HG03103 (cell line): Measurements from ENCODE around the gene GIGYF1.
"Not testable (repeated sequence)": the region's sequence is repeated elsewhere in the genome, so short reads cannot be mapped to it uniquely, and the experiment has no call there.

ENCODE experiments used
- ATAC-seq: cut with Tn5 transposase; IDR thresholded peaks from one replicate; pipeline ENCODE4 v1.9.1; 2021; ENCODE audit warnings: low read depth; ENCODE audit not compliant: unreplicated experiment

GIGYF1 gene, protein sequence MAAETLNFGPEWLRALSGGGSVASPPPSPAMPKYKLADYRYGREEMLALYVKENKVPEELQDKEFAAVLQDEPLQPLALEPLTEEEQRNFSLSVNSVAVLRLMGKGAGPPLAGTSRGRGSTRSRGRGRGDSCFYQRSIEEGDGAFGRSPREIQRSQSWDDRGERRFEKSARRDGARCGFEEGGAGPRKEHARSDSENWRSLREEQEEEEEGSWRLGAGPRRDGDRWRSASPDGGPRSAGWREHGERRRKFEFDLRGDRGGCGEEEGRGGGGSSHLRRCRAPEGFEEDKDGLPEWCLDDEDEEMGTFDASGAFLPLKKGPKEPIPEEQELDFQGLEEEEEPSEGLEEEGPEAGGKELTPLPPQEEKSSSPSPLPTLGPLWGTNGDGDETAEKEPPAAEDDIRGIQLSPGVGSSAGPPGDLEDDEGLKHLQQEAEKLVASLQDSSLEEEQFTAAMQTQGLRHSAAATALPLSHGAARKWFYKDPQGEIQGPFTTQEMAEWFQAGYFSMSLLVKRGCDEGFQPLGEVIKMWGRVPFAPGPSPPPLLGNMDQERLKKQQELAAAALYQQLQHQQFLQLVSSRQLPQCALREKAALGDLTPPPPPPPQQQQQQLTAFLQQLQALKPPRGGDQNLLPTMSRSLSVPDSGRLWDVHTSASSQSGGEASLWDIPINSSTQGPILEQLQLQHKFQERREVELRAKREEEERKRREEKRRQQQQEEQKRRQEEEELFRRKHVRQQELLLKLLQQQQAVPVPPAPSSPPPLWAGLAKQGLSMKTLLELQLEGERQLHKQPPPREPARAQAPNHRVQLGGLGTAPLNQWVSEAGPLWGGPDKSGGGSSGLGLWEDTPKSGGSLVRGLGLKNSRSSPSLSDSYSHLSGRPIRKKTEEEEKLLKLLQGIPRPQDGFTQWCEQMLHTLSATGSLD (N-terminal part only)

DNA sequence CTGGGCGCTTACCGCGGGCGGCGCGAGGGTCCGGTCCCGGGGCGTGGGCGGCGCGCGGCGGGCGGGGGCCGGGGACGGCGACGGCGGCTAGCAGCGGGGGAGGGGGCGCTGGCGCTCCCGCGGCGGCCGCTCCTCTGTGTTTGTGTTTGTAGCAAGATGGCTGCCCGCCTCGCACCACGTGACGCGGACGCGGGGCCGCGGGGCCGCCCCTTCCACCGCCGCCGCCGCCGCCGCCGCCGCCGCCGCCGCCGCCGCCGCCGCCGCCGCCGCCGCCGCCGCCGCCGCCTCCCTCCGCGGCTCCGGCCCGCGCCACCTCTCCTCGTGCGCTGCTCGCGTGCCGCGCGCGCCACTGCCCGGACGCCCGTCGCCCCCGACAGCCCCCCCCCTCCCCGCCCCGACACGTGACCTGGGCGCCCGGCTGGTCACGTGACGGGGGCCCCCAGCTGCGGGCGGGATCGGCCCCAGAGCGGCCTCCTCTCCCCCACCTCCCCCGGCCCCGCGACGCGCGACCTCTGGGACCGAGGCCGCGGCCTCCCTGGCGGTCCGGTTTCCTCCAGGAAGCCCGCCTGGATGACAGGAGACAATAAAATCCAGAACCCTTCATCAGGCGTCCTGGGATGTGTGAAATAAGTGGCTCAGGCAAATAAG, at the start of gene GIGYF1:
TSS of gene GIGYF1 (minus strand) at position 153 of the 648 bp plus-strand sequence. CDS start 6,012 bp downstream, outside the sequence.
- no peak for ATAC-seq

DNA sequence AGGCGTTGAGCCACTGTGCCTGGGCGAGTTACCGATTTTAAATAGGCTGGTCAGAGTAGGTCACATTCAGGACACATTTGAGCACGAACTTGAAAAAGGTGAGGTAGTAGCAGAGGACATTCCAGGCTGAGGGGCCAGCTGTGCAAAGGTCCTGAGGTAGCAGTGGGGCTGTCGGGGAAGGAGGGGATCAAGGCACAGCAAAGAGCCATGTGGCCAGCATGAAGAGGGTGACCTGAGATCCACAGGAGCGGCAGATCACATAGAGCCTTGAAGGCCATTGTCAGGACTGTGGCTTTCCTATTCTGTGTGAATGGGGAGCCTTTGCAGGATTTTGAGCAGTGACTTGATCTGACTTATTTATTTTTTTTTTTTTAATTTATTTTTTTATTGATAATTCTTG, 45.9 kb upstream of the GIGYF1 start:
- ATAC-seq, result no peak

DNA sequence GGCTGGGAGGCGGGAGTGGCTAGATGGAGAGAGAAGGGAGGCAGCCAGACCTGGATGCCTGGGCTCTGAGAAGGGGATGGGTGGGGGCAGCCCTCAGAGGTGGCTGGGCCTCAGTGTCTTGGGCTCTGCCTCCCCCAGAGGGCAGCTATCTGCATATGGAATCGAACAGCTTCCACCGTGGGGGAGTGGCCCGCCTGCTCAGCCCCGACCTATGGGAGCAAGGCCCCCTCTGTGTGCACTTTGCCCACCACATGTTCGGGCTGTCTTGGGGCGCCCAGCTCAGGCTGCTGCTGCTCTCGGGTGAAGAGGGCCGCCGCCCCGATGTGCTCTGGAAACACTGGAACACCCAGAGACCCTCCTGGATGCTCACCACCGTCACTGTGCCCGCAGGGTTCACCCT, 42.6 kb upstream of the GIGYF1 start:
- no peak for ATAC-seq

DNA sequence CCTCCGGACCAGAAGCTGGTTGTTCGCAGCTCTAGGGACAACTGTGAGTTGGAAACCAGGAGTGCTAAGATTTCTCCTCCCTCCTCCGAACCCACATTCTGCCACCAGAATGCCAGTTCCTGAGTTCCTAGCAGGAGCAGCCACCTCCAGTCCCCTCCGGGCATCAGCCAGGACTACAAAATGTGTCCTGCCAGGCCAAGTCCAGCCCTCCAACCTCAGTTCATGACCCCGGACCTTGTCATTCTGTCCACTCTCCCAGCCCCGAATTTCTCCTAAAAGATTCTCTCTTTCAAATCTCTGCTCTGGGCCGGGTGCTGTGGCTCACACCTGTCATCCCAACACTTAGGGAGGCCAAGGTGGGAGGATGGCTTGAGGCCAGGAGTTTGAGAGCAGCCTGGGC, 41.7 kb upstream of the GIGYF1 start:
- no peak for ATAC-seq

DNA sequence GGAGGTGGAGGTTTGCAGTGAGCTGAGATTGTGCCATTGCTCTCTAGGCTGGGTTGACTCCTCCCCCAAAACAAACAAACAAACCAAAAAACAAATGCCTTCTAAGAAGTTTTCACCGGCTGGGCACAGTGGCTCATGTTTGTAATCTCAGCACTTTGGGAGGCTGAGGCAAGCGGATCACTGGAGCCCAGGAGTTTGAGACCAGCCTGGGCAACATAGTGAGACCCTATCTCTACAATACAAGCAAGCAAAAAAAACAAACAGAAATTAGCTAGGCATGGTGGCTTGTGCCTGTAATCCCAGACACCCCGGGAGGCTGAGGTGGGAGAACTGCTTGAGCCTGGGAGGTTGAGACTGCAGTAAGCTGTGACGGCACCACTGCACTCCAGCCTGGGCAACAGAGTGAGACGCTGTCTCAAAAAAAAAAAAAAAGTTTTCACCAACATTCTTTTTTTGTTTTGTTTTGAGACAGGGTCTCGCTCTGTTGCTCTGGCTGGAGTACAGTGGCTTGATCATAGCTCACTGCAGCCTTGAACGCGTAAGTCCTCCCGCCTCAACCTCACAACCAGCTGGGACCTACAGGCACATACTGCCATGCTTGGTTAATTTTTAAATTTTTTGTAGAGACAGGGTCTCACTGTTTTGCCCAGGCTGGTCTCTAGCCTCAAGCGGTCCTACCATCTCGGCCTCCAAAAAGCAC, 38.0 kb upstream of the GIGYF1 start:
- no peak for ATAC-seq

DNA sequence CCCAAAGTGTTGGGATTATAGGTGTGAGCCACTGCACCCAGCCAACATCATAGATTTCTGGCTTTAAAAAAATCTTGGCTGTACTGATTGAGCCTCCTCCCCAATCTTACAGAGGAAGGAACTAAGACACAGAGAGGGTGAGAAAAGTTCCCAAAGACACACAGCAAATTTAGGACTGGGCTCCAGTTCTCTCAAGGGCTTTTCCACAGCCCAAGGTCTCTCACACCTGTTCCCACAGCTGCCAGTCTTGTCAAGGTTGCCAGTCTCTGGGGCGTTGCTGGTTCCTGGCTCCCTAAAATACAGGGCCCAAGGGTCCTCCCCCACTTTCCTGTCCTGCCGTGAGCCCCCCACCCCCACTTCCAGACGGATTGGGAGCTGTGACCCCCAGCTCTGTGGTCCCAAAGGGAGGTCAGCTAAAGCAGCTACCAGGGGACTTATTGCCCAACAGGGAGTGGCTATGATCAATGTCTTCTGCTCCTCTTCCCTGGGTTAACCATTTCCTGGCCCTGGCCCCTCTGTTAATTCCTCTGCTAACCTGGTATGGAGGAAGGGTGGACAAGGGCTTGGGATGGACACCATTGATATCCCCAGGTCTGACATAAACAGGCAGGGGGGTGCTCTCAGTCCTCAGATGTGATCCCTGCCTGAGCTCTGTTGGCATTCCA, 36.2 kb upstream of the GIGYF1 start:
- no peak for ATAC-seq

DNA sequence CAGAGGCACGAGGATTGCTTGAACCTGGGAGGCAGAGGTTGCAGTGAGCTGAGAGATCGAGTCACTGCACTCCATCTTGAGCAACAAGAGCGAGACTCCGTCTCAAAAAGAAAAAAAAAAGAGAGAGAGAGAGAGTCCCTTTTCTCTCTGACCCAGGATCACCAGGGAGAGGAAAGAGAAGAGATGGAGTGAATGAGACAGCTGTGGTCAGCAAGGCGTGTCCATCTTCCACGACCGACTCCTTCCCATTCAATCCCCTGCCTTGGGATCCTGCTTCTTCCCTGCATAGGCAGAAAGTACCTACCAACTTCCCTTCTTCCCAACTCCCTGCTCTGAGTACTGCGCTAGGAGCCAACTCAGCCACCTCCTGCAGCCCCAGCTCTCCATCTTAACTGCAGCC, 34.1 kb upstream of the GIGYF1 start:
- ATAC-seq, result no peak

DNA sequence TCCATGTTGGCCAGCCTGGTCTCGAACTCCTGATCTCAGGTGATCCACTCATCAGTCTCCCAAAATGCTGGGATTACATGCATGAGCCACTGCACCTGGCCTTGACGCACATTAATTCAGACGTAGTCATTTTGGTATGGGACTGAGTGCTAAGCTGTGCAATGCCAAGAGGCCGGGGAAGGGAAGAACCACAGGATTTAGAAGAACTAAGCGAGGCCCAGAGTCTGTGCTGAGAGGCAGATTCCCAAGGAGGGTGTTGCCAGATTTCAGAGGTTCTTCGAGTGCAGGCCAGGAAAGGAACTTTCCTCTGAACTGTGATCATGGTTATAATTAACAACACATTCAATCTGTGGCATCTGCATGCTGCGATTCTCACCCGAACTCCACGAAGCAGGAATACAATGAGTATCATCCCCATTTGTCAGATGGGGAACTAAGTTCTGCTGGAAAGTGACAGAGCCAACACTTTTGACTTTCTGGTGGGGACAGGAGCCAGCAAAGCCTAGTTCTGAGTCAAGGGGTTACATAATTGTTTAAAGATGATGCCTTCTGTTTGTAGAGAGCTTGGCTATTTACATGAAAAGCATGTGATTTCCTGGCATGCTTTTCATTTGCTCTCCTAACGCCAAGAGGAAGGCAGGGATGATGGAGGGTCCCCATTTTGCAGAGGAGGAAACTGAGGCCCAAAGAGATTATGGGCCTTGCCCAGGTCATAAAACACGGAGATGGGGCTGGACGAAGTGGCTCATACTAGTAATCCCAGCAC, 33.1 kb upstream of the GIGYF1 start:
- no peak for ATAC-seq

DNA sequence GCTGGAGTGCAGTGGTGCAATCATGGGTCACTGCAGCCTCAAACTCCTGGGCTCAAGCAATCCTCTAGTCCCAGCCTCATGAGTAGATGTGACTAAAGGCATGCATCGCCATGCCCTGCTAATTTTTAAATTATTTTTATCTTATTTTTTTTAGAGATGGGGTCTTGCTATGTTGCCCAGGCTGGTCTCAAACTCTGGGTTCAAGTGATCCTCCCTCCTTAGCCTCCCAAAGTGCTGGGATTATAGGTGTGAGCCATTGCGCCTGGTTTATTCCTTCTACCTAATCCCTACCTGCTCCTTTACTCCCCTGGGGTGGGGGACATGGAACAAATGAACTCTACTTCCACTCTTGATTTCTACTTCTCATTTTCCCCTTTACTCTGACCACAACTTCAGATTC, 30.3 kb upstream of the GIGYF1 start:
- ATAC-seq, result not testable (repeated sequence)

DNA sequence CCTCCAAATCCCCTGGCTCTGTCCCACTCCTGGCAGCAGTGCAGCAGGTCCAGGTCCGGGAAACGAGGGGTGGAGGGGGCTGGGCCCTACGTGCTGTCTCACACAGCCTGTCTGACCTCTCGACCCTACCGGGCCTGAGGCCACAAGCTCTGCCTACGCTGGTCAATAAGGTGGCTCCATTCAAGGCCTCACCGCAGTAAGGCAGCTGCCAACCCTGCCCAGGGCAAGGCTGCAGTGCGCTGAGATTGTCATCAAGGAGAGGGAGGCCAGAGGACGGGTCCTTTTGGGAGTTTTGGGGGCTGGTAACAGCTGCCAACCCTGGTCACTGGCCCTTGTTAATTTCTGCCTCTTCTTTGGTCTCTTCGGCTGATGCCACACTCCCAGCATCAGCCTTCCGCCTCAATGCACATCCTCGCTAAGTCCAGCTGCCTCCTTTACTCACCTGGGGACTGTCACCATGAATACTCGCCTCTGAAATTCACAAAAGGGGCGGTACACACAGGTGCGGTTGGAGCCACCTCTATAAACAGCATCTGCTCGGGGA, 29.8 kb upstream of the GIGYF1 start:
- no peak for ATAC-seq

DNA sequence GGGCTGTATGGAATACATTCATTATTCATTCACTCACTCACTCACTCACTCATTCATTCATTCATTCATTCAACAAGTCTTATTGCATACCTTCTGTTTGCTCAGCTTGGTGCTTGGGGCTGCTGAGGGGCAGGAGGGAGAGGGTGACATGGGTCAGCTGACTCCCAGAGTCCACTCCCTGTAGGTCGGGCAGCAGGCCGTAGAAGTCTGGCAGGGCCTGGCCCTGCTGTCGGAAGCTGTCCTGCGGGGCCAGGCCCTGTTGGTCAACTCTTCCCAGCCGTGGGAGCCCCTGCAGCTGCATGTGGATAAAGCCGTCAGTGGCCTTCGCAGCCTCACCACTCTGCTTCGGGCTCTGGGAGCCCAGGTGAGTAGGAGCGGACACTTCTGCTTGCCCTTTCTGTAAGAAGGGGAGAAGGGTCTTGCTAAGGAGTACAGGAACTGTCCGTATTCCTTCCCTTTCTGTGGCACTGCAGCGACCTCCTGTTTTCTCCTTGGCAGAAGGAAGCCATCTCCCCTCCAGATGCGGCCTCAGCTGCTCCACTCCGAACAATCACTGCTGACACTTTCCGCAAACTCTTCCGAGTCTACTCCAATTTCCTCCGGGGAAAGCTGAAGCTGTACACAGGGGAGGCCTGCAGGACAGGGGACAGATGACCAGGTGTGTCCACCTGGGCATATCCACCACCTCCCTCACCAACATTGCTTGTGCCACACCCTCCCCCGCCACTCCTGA, 28.6 kb upstream of the GIGYF1 start:
- ATAC-seq, result no peak

DNA sequence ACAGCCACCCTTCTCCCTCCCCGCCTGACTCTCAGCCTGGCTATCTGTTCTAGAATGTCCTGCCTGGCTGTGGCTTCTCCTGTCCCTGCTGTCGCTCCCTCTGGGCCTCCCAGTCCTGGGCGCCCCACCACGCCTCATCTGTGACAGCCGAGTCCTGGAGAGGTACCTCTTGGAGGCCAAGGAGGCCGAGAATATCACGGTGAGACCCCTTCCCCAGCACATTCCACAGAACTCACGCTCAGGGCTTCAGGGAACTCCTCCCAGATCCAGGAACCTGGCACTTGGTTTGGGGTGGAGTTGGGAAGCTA, 27.4 kb upstream of the GIGYF1 start:
- ATAC-seq, result no peak

DNA sequence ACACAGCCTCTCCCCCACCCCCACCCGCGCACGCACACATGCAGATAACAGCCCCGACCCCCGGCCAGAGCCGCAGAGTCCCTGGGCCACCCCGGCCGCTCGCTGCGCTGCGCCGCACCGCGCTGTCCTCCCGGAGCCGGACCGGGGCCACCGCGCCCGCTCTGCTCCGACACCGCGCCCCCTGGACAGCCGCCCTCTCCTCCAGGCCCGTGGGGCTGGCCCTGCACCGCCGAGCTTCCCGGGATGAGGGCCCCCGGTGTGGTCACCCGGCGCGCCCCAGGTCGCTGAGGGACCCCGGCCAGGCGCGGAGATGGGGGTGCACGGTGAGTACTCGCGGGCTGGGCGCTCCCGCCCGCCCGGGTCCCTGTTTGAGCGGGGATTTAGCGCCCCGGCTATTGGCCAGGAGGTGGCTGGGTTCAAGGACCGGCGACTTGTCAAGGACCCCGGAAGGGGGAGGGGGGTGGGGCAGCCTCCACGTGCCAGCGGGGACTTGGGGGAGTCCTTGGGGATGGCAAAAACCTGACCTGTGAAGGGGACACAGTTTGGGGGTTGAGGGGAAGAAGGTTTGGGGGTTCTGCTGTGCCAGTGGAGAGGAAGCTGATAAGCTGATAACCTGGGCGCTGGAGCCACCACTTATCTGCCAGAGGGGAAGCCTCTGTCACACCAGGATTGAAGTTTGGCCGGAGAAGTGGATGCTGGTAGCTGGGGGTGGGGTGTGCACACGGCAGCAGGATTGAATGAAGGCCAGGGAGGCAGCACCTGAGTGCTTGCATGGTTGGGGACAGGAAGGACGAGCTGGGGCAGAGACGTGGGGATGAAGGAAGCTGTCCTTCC, 26.8 kb upstream of the GIGYF1 start:
- no peak for ATAC-seq

DNA sequence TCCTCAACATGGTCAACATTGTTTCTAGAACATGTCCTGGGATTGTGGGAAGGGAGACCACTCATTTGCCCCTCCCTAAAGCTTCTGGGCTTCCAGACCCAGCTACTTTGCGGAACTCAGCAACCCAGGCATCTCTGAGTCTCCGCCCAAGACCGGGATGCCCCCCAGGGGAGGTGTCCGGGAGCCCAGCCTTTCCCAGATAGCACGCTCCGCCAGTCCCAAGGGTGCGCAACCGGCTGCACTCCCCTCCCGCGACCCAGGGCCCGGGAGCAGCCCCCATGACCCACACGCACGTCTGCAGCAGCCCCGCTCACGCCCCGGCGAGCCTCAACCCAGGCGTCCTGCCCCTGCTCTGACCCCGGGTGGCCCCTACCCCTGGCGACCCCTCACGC, 26.2 kb upstream of the GIGYF1 start, which contains the start of gene EPO:
TSS of gene EPO (plus strand) at position 190 of the 392 bp plus-strand sequence. CDS start 513 bp downstream, outside the sequence.
- no peak for ATAC-seq

DNA sequence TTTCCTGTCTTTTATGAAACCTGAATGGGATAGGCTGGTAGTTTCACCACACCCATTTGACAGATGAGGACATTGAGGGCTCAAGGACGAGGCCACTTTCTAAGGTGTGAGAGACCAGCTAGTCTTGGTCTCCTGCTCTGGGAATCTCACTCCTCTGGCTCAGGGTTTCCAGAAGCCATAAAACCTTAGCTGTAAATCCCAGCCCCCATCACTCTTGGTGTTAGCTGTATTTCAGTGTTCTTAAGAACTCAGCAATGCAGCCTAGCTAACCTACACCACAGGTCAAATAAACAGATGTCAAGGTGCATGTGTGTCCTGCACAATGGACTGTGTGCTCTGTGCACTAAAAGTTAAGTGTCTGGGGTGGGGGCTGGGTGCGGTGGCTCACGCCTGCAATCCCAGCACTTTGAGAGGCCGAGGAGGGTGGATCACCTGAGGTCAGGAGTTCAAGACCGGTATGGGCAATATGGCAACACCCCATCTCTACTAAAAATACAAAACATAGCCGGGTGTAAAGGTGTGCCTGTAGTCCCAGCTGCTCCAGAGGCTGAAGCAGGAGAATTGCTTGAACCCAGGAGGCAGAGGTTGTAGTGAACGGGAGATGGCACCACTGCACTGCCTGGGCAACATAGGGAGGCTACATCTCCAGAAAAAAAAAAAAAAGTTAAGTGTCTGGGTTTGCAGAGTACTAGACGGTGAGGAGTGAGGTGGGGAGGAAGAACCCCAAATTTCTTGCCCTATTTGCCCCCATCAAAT, 25.7 kb upstream of the GIGYF1 start:
- ATAC-seq, result no peak

DNA sequence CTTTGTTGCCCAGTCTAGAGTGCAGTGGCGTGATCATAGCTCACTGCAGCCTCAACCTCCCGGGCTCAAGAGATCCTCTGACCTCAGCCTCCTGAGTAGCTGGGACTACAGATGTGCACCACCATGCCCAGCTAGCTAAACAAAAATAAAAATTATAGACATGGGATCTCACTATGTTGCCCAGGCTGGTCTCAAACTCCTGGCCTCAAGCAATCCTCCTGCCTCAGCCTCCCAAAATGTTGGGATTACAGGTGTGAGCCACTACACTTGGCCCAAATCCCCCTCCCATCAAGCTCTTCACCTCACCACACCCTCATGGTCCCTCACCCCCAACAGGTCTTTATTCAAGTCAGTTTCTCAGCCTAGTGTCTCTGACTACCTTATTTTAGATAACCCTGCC, 23.0 kb upstream of the GIGYF1 start:
- ATAC-seq, result not testable (repeated sequence)

DNA sequence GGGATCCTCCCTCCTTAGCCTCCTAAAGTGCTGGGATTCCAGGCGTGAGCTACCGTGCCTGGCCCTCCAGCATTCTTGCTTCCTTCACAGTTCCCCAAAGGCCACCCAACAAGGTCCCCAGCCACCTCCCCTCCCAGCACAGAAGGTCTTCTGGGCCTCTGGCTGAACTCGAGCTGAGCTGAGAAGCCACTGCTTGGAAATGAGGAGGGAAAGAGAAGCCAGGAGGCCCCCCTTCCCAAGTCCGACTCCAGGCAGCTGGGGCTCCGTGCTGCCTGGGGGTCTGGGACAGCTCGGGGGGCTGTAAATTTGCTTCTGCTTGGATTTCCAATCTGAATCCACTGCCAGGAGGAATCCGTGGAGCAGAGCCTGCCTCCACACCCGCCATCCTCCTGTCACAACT, 20.7 kb upstream of the GIGYF1 start:
- ATAC-seq, result no peak
